KMS-11 (cell line): ENCODE measurements around the gene TEDC1.

Experiments used
- H2AFZ ChIP-seq: fragments of 200-600 bp; sonication (generic); 2 replicates; pipeline ENCODE4 v1.6.1; 2016; ENCODE audit warnings: antibody characterized with exemption, mixed run types, low read depth
- H3K27ac ChIP-seq: fragments of 200-600 bp; sonication (generic); 2 replicates; pipeline ENCODE4 v1.6.1; 2016; ENCODE audit warnings: mild to moderate bottlenecking, mixed run types
- H3K27me3 ChIP-seq: fragments of 200-600 bp; sonication (generic); 2 replicates; pipeline ENCODE4 v1.6.1; 2017; ENCODE audit warnings: mild to moderate bottlenecking, low read depth, mixed run types, moderate library complexity; ENCODE audit not compliant: insufficient read depth
- H3K36me3 ChIP-seq: fragments of 200-600 bp; sonication (generic); 2 replicates; pipeline ENCODE4 v1.6.1; 2017; ENCODE audit warnings: mild to moderate bottlenecking, mixed run types; ENCODE audit not compliant: insufficient read depth
- H3K4me1 ChIP-seq: fragments of 200-600 bp; sonication (generic); 2 replicates; pipeline ENCODE4 v1.6.1; 2016; ENCODE audit warnings: mild to moderate bottlenecking, low read depth, mixed run types; ENCODE audit not compliant: poor library complexity, severe bottlenecking
- H3K4me2 ChIP-seq: fragments of 200-600 bp; sonication (generic); 2 replicates; pipeline ENCODE4 v1.7.0; 2016; ENCODE audit warnings: mild to moderate bottlenecking, mixed run types
- H3K4me3 ChIP-seq: fragments of 200-600 bp; sonication (generic); IDR thresholded peaks from 2 replicates; pipeline ENCODE4 v1.6.1; 2017; ENCODE audit warnings: low read depth, low read length, mixed read lengths; ENCODE audit not compliant: insufficient read depth
- H3K79me2 ChIP-seq: fragments of 200-600 bp; sonication (generic); 2 replicates; pipeline ENCODE4 v1.6.1; 2016; ENCODE audit warnings: low read depth, mixed run types; ENCODE audit not compliant: insufficient read depth
- H3K9ac ChIP-seq: fragments of 200-600 bp; sonication (generic); 2 replicates; pipeline ENCODE4 v1.6.1; 2016; ENCODE audit warnings: mild to moderate bottlenecking, mixed run types
- H4K20me1 ChIP-seq: fragments of 200-600 bp; sonication (generic); 2 replicates; pipeline ENCODE4 v1.6.1; 2016; ENCODE audit warnings: mild to moderate bottlenecking, mixed run types; ENCODE audit not compliant: insufficient read depth
- TF ChIP-seq, protein P1 (sequence below): fragments of 200-600 bp; sonication (generic); conservative IDR thresholded peaks from 2 replicates; pipeline ENCODE4 v1.6.1; 2017; ENCODE audit warnings: low read depth, mild to moderate bottlenecking, antibody characterized with exemption, low read length, moderate library complexity, mixed read lengths

Gene TEDC1

DNA sequence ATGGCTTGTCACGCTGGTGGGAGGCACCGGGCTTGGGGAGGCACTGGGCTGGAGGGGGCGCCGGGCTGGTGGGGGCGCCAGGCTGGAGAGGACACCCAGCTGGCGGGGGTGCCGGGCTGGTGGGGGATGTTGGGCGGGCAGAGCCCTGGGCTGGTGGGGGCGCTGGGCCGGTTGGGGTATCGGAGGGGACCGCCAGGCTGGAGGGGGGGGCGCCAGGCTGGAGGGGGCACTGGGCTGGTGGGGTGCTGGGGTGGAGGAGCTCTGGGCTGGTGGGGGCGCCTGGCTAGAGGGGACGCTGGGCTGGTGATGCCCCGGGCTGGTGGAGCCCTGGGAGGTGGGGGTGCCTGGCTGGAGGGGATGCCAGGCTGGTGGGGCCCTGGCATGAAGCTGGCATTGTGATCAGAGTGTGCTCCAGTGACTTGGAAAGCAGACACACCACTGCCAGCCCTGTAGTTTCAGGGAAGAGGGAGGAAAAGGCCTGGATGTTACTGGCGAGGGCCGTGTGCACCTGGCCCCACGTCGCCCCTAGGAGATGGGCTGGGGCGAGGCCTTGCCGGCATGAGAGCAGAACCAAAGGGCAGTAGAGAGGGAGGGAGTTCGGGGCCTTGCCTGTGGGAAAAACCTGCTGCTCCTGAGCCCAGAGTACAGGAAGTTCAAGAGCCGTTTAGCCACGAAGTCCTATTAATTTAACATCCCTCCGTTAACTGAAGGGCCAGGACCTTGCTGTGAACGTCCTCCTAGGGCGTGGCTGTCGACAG is 13.1 kb downstream of the TEDC1 start:
- Histone ChIP-seq H2AFZ (no peak overlapping the region), H3K4me1 (no peaks in the 10 kb centered on the region), H3K27ac (no peak overlapping the region), H3K27me3 (peaks cover 16% of the 10 kb centered on the region; the same call in 1 of the 2 replicates), H3K9ac (no peak overlapping the region), H3K4me3 (no peak overlapping the region), H3K36me3 (no peaks in the 10 kb centered on the region), H3K79me2 (no peaks in the 10 kb centered on the region), H3K4me2 (no peak overlapping the region), H4K20me1 (no peaks in the 10 kb centered on the region)
- TF ChIP-seq, protein P1, sequence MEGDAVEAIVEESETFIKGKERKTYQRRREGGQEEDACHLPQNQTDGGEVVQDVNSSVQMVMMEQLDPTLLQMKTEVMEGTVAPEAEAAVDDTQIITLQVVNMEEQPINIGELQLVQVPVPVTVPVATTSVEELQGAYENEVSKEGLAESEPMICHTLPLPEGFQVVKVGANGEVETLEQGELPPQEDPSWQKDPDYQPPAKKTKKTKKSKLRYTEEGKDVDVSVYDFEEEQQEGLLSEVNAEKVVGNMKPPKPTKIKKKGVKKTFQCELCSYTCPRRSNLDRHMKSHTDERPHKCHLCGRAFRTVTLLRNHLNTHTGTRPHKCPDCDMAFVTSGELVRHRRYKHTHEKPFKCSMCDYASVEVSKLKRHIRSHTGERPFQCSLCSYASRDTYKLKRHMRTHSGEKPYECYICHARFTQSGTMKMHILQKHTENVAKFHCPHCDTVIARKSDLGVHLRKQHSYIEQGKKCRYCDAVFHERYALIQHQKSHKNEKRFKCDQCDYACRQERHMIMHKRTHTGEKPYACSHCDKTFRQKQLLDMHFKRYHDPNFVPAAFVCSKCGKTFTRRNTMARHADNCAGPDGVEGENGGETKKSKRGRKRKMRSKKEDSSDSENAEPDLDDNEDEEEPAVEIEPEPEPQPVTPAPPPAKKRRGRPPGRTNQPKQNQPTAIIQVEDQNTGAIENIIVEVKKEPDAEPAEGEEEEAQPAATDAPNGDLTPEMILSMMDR: no peak

DNA sequence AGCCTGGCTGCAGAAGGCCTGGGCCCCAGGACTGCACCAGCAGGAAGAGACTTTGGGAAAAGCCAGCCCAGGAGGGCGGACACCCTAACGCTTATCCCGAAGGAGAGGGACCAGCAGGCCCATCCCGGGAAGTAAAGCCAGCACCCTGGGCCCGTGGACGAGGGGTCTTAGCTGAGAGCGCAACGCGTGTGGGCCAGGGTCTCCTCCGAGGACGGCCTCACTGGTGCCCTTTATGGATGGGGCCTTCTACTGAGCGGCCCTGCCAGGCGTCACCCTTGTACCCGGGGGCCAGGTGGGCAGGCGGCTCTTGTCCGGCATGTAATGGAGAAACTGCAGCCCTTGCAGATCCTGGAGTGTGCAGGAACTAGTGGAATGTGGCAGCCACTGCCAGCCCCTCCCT is 14.1 kb downstream of the TEDC1 start:
- no peak overlapping the region for H3K9ac ChIP-seq
- H3K4me2 ChIP-seq: no peak overlapping the region
- no peak overlapping the region for H2AFZ ChIP-seq
- H3K27ac ChIP-seq: no peak overlapping the region
- no peaks in the 10 kb centered on the region for H3K36me3 ChIP-seq
- peaks cover 19% of the 10 kb centered on the region; the same call in 1 of the 2 replicates for H3K27me3 ChIP-seq
- H3K4me3 ChIP-seq: no peak overlapping the region
- H4K20me1 ChIP-seq: no peaks in the 10 kb centered on the region
- no peaks in the 10 kb centered on the region for H3K4me1 ChIP-seq
- H3K79me2 ChIP-seq: no peaks in the 10 kb centered on the region
- TF ChIP-seq, protein P1: no peak

DNA sequence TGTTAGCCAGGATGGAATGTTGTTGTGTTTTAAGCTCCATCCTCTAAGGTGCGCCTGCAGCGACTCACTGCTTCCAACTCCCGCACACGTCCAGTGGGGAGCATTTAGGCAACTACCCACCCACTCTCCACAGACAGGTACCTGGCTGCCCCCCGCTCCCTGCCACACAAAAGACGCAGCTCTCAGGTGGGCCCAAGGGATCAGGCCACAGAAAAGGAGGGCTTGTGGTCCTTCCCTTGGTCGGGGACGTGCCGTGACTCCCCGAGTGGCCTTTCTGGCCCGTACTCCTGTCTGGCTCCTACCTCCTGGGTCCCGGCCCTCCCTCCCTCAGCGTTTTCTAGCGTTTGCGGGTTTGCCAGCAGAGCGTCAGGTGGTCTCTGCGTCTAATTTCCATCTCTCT is 16.2 kb downstream of the TEDC1 start:
- Histone ChIP-seq H3K36me3 (no peaks in the 10 kb centered on the region), H3K4me1 (no peaks in the 10 kb centered on the region)

DNA sequence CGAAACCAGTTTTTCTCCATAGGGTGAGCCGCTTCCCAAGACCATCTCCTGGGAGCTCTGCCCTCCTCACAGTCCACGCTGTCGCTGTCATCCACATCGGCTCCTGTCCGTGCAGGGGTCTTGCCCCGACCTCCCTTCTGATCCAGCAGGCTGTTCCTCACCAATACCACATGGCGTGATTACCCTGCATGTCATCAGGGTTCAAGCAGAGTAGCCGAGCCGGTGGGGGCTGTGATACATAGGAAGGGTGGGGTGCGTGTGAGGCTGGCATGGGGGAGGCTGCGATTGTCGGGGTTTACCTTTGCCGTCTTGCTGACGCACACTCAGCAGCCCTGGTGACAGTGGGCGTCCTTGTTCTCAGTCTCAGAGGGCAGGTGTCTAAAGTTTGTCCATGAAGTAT is 17.0 kb downstream of the TEDC1 start:
- Histone ChIP-seq H3K4me3 (no peak overlapping the region), H3K27ac (no peak overlapping the region), H2AFZ (no peak overlapping the region), H3K9ac (no peak overlapping the region), H4K20me1 (no peaks in the 10 kb centered on the region), H3K4me2 (no peak overlapping the region), H3K36me3 (no peaks in the 10 kb centered on the region), H3K27me3 (peaks cover 19% of the 10 kb centered on the region; the same call in 1 of the 2 replicates), H3K79me2 (no peaks in the 10 kb centered on the region), H3K4me1 (no peaks in the 10 kb centered on the region)
- TF ChIP-seq, protein P1: no peak

More for the DNA sequence above, 16.2 kb downstream of the TEDC1 start:
- Histone ChIP-seq H3K27me3 (peaks cover 19% of the 10 kb centered on the region; the same call in 1 of the 2 replicates), H3K27ac (no peak overlapping the region), H3K79me2 (no peaks in the 10 kb centered on the region), H2AFZ (no peak overlapping the region), H3K9ac (no peak overlapping the region), H3K4me2 (no peak overlapping the region), H3K4me3 (no peak overlapping the region), H4K20me1 (no peaks in the 10 kb centered on the region)
- TF ChIP-seq, protein P1: no peak
